Ovary (tissue), 9 donors: ENCODE data around the gene MANSC1. TPM values are rescaled to one million over a fixed set of nuclear protein-coding genes. Genes with fewer than 3 reads are reported as not detected.

ENCODE experiments used
- DNase-seq, 5 donors: peaks; one replicate each; pipeline ENCODE4 v3.0.0-alpha.2; 2019 to 2020
- H3K27ac ChIP-seq, 2 donors: fragments of 200-600 bp; one replicate each; pipeline versions ENCODE4 v1.5.1 to v1.8.0; 2019 to 2022
- H3K27me3 ChIP-seq: fragments of 200-600 bp; one replicate; pipeline ENCODE4 v1.8.0; 2022
- H3K36me3 ChIP-seq: fragments of 200-600 bp; sonication (generic); one replicate; pipeline ENCODE4 v1.5.1; 2019
- H3K4me1 ChIP-seq: one replicate; pipeline ENCODE4 v1.8.1; 2013; ENCODE audit warnings: mild to moderate bottlenecking, moderate library complexity; ENCODE audit not compliant: insufficient read depth
- H3K4me3 ChIP-seq: fragments of 200-600 bp; sonication (generic); one replicate; pipeline ENCODE4 v1.5.1; 2017
- H3K9me3 ChIP-seq, 2 donors: fragments of 200-600 bp in 1 of 2; sonication (generic) in 1 of 2; one replicate each; pipeline versions ENCODE4 v1.5.1 to v1.8.1; 2013 to 2019; ENCODE audit warnings: mild to moderate bottlenecking in 1 of 2, moderate library complexity in 1 of 2
- CTCF ChIP-seq, 3 donors: fragments of 450-650 bp in 2 of 3; fragments of 200-600 bp in 1 of 3; IDR thresholded peaks; one replicate each; pipeline versions ENCODE4 v1.5.1 to v1.8.0; 2016 to 2022; ENCODE audit warnings: antibody characterized with exemption in 3 of 3, mild to moderate bottlenecking in 1 of 3
- EP300 ChIP-seq: sonication (generic); formaldehyde crosslinking; IDR thresholded peaks from one replicate; pipeline ENCODE4 v1.6.1; 2017; ENCODE audit warnings: antibody characterized with exemption
- POLR2A ChIP-seq: fragments of 450-650 bp; IDR thresholded peaks from one replicate; pipeline ENCODE4 v1.6.1; 2017; ENCODE audit warnings: antibody characterized with exemption, mild to moderate bottlenecking, moderate library complexity
- WGBS, 3 donors: extraction: QIAGEN DNeasy Blood & Tissue Kit in 1 of 3; methylation state at CpG; one replicate each; pipeline versions ENCODE4 v1.1.5 to v1.1.7; 2013 to 2017; 5-methylcytosine and 5-hydroxymethylcytosine counted together
- intact Hi-C, 4 donors: fragments of 100-400 bp; cut with DNase I; formaldehyde crosslinking; loops; one replicate each; pipeline versions ENCODE4 v1.11.0 to v1.15.1; 2022 to 2023
- polyA plus RNA-seq, 2 donors: library from polyadenylated mRNA; stranded (reverse); fragments of 200-250 nt in 1 of 2; fragments of 350-450 nt in 1 of 2; fragmentation: Illumina TruSeq in 1 of 2; extraction: RNeasy Lipid Tissue Mini Kit (QIAGEN cat#74804) in 1 of 2; gene quantifications; one replicate each; pipeline ENCODE4 v1.2.3, GENCODE V29; 2013 to 2014
- total RNA-seq, 7 donors: library from RNA; depleted of rRNA in 2 of 7; stranded (reverse); fragments of >200 nt in 2 of 7; fragmentation: NEBNext Ultra II Directional in 3 of 7; extraction: Animal tissue kit (Norgen Biotek cat#: 25700) in 3 of 7; gene quantifications; one replicate each; pipeline versions ENCODE4 v1.1.0 to v1.2.4, GENCODE V29; 2016 to 2023
- donor health status: DM: no; HTN: no; CAD: no; lungs with moderate emphysema.
- donor health status: DM: no; HTN: no; CAD: no.
- donor health status: Bipolar disorder and iron deficiency.
- donor health status: DM: yes; HTN: yes; CAD: no.
- donor health status: DM: no; HTN: no; CAD: no.
- donor health status: DM: yes; HTN: yes; CAD: no.

MANSC1 gene
- total and polyA plus RNA-seq, 9 donors = 5.0 to 33.3 (median 17.2) TPM

- H3K4me3 ChIP-seq = no peak overlapping the region
- H3K4me1 ChIP-seq = peaks cover 6% of the 10 kb centered on the region
- no peaks in the 10 kb centered on the region for H3K9me3 ChIP-seq
- no peaks in the 10 kb centered on the region for H3K27me3 ChIP-seq
- H3K27ac ChIP-seq = no peak overlapping the region
- 97 to 98% (median 98%) methylated on average over 2 of the region's 2 CpGs for WGBS, 3 donors
- TF ChIP-seq CTCF (IDR thresholded peaks at IDR 0.05) (no peak), POLR2A (no peak), EP300 (no peak)
- H3K36me3 ChIP-seq = no peaks in the 10 kb centered on the region
- intact Hi-C loops = loop anchor here (5.0 to 10.0 kb wide), 3 partner anchors 184 to 329 kb away; partner anchors contain the start of gene DUSP16 (in 4 of the 4)
- DNase-seq = no peak
Observed at GRCh38 chr12:12378616-12379015, 28.6 kb upstream of the MANSC1 start.

DNA sequence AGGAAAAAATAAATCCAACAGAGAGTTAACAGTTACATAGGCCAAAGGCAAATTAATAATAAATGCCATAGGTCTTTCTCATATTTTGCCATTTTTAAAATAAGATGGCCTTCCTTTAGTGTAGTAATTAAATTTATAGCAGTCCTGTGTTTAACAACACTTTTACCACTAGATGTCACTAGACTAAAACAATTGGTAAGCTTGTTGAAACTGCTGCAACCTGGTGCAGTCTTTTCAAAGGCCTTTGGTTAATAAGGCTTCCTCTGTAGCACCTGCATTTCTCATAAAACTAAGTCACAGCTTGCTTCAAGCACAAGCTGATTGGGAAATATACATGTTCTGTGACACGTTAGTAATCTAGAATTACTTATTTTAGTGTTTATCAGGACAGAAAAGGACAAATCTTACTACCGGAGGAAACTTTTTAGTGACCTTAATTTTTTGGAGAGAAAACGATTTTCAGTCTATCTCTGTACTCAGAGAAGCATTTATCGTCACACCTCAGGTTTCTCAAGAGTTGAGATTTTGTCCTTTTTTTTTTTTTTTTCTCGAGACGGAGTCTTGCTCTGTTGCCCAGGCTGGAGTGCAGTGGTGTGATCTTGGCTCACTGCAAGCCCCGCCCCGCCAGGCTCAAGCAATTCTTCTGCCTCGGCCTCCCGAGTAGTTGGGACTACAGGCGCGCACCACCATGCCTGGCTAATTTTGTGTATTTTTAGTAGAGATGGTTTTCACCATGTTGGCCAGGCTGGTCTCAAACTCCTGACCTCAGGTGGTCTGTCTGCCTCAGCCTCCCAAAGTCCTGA lies 26.8 kb upstream of the MANSC1 start:
- Histone ChIP-seq H3K36me3 (no peaks in the 10 kb centered on the region), H3K4me3 (no peak overlapping the region), H3K27ac (no peak overlapping the region), H3K27me3 (no peaks in the 10 kb centered on the region), H3K4me1 (peaks cover 6% of the 10 kb centered on the region), H3K9me3 (no peaks in the 10 kb centered on the region)
- intact Hi-C loops = loop anchor here (2.0 to 10.0 kb wide), 4 partner anchors 185 to 330 kb away; partner anchors contain the start of gene DUSP16 (in 4 of the 4)
- WGBS, 3 donors = 75 to 80% (median 80%) methylated on average over 12 of the region's 12 CpGs
- TF ChIP-seq EP300 = no peak
- TF ChIP-seq CTCF (IDR thresholded peaks at IDR 0.05) = peak; percentile 72 to 87 (median 75)
- peak in 1 of 5 donors; percentile 39 for DNase-seq

DNA sequence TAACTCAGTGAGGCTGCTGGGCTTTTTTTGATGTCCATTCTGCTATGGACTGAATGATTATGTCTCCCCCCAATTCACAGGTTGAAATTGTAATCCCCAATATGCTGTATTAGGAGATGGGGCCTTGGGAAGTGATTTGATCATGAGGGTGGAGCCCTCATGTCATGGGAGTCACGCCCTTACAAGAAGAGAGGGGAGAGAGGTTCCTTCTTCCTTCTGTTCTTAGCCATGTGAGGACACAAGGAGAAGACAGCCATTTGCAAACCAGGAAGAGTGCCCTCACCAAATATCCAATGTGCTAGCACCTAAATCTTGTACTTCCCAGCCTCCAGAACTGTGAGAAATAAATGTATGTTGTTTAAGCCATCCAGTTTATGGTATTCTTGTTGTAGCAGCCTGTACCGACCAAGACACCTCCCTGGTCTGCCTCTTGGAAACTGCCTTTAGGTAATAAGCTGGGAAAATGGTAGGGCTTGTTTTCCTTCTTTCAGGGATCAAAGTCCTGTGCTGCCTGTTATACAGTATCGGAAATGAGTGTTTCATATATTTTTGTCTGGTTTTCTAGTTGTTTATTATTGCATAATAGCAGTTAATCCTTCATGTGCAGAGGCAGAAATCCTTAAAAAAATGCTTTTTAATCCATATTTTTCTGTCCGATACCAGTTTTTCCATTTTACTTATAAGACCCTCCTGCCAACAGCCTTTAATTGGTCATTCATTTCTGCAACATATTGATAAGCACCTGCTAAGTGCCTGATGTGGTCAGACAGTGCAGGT lies 23.1 kb upstream of the MANSC1 start:
- H3K27me3 ChIP-seq = no peaks in the 10 kb centered on the region
- 91 to 98% (median 93%) methylated on average over 4 of the region's 4 CpGs for WGBS, 3 donors
- intact Hi-C loops = loop anchor here in 3 of 4 donors (5.0 to 10.0 kb wide), 2 partner anchors 192 to 329 kb away; partner anchors contain the start of gene DUSP16 (in 3 of the 3)
- H3K4me3 ChIP-seq = no peak overlapping the region
- H3K4me1 ChIP-seq = no peaks in the 10 kb centered on the region
- TF ChIP-seq CTCF (IDR thresholded peaks at IDR 0.05) = no peak
- no peak for TF ChIP-seq EP300
- no peak for TF ChIP-seq POLR2A
- no peaks in the 10 kb centered on the region for H3K36me3 ChIP-seq
- H3K9me3 ChIP-seq = no peaks in the 10 kb centered on the region
- H3K27ac ChIP-seq = no peak overlapping the region
- DNase-seq = no peak

DNA sequence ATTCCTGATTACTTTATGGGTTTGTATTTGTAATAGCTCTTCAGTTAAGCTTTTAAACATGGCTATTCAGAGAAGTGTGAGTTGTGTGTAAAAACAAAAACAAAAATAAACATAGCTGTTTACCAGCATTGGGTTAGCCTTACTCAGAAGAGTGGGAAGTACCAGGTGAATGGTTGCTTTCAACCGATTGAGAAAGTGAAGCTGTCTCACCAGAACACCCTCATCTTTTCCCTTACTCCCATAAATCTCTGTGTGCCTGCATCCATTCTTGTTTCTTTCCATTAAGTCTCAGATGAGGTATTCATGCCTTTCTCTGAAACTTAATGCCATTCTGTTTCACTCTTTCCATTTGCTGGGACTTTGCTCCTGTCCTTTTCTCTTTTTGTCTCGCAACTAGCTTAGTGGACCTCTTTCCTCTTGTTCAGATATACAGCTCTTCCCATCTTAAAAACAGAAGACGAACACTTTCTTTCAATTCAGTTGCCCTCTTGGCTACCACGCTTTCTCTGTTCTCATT lies 17.5 kb upstream of the MANSC1 start:
- no peak overlapping the region for H3K4me3 ChIP-seq
- intact Hi-C loops = no loop called here
- WGBS, 3 donors = 89 to 93% (median 90%) methylated on average over 4 of the region's 4 CpGs
- DNase-seq = no peak
- no peaks in the 10 kb centered on the region for H3K27me3 ChIP-seq
- no peak overlapping the region for H3K27ac ChIP-seq
- H3K36me3 ChIP-seq = no peaks in the 10 kb centered on the region
- H3K4me1 ChIP-seq = no peaks in the 10 kb centered on the region
- TF ChIP-seq CTCF (IDR thresholded peaks at IDR 0.05) = no peak
- TF ChIP-seq POLR2A = no peak
- TF ChIP-seq EP300 = no peak
- H3K9me3 ChIP-seq = no peaks in the 10 kb centered on the region
